Fibroblast of mammary gland (primary cell): Measurements from ENCODE around the gene AMDHD1.

ENCODE experiments used
- DNase-seq: peaks from one replicate; pipeline ENCODE4 v3.0.0-alpha.2; 2010; ENCODE audit warnings: low read depth
- H3K4me3 ChIP-seq: 2 replicates; pipeline ENCODE4 v1.5.1; 2011; ENCODE audit warnings: low read depth, mild to moderate bottlenecking, low read length, moderate library complexity; ENCODE audit not compliant: control insufficient read depth
- TF ChIP-seq, protein P1 (sequence below): conservative IDR thresholded peaks from 2 replicates; pipeline ENCODE4 v1.5.1; 2011; ENCODE audit warnings: low read depth, low read length, inconsistent platforms; ENCODE audit not compliant: control insufficient read depth, insufficient read depth

Gene AMDHD1

DNA sequence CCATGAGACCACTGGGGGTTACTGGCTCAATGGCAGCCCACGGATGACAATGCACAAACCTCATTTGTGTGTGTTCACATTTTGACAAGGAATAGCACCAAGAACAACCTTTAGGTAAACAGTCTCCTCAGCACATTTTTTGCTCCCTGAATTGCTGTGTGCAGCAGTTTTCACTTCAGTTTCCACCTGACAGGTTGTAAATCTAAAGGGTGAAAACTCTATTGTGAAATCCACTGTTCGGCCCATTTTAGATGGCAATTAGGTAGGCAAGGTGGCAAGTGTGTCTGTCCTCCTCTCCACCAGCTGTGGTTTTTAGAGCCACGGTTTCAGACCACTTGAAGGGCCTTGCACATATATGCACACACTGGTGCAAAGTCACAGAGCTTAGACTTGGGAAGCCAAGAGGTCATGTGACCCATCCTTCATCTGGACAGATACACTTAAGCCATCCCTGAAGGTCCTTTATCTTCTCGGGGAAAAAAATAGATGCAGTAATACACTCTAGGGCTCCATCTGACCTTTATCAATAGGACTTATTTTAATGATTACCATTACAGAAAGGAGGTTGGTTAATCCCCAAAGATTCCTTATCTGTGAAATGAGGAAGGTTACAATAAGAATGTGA, 29.8 kb downstream of the AMDHD1 start:
- no peak overlapping the region for H3K4me3 ChIP-seq
- TF ChIP-seq, protein P1, sequence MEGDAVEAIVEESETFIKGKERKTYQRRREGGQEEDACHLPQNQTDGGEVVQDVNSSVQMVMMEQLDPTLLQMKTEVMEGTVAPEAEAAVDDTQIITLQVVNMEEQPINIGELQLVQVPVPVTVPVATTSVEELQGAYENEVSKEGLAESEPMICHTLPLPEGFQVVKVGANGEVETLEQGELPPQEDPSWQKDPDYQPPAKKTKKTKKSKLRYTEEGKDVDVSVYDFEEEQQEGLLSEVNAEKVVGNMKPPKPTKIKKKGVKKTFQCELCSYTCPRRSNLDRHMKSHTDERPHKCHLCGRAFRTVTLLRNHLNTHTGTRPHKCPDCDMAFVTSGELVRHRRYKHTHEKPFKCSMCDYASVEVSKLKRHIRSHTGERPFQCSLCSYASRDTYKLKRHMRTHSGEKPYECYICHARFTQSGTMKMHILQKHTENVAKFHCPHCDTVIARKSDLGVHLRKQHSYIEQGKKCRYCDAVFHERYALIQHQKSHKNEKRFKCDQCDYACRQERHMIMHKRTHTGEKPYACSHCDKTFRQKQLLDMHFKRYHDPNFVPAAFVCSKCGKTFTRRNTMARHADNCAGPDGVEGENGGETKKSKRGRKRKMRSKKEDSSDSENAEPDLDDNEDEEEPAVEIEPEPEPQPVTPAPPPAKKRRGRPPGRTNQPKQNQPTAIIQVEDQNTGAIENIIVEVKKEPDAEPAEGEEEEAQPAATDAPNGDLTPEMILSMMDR, result no peak
- no peak for DNase-seq

DNA sequence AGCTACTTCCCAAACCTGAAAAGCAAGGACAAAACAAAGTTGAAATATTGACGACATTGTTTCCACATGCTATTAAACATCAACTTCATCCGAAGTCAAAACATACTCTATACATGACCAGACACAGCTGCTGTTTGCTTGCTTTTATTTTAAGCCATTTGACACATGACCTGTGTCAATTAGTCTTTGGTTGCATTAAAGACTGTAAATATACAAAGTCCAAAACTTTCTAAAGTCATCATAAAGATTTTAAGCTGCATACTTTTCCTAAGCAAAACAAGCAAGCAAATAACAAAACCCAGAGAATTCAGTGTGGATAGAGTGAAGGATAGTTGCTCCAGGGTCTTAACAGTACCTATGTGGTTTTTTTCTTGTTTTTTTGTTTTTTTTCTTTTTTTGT, 31.2 kb downstream of the AMDHD1 start:
- no peak overlapping the region for H3K4me3 ChIP-seq
- no peak for DNase-seq
- TF ChIP-seq, protein P1, result no peak

DNA sequence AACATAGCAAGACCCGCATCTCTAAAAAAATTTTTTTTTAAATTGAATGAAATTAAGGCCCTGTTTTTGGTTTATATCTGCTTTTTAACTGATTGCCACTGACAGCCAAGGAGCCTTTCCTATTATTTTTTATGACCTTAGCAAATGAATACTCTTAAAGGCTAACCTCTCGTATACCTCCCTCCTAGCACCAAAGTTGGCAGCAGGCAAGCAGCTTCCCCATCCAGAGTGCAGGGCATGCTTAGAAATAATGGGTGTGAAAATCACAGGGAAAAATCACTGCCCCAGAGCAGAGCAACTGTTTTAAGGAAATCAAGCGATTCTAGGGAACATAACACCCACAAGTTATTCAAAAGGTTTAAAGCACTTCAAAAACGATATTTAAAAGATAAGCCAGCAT, 32.4 kb downstream of the AMDHD1 start:
- DNase-seq, result no peak
- TF ChIP-seq, protein P1, result no peak

DNA sequence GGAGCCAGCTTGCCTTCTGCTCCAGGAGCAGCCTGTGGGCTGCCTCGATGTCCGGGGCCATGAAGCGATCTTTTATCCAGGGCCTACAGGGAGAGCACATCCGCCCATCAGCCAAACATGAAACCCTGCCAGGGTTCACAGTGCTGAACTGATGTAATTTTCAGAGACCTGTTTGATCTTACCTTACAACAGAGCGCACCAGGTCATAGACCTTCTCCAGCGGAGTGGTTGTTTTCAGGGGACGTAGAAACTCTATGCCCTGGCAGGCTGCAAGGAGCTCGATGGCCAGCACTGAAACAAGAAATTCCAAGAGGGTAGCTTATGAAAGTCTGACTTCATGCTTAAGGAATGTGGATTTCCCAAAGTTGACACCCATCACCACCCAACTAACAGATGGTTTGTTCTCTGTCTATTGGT, 33.3 kb downstream of the AMDHD1 start:
- DNase-seq, result peak; percentile 29
- no peak overlapping the region for H3K4me3 ChIP-seq
- TF ChIP-seq, protein P1, result no peak

More for the DNA sequence above, 32.4 kb downstream of the AMDHD1 start:
- no peak overlapping the region for H3K4me3 ChIP-seq

DNA sequence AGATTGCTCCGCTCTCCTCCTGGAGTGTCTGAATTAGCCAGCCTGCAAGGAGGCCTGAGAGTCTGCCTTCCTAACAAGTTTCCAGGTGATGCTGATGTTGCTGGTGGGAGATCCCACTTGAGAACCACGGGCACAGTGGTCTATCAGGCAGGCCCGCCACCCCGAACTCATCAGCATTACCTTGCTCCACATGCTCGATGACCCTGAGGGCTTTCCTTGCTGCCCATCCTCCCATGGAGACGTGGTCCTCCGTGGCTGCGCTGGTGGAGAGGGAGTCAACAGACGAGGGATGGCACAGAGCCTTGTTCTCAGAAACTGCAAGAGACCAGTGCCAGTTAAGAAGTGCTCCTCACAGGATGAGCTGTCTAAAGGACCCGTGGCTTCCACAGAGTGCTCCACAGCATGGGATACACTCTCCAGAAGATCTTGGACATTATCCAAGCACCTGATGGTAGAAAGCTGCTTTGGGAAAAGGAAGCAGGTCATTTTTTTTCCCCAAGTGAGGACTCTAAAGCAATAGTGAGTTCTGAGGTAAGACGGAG, 34.7 kb downstream of the AMDHD1 start:
- no peak overlapping the region for H3K4me3 ChIP-seq
- no peak for DNase-seq
- TF ChIP-seq, protein P1, result no peak

DNA sequence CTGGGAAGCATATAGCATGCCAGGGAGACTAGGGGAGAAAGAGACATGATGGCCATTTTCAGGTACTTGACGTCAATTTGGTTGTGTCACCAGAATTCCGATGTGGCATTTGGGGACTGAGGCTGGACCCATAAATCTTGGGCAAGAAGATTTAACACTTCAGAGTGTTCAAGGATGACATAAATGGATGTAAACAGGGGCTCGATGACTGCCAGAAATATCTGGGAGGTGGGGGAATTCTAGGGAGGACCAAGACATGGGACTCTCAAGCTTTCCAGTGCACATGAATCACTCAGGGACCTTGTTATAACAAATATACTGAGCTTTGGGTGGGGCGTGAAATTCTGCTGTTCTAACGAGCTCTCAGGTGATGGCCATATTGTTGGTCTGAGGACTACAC, 35.2 kb downstream of the AMDHD1 start:
- DNase-seq, result no peak
- TF ChIP-seq, protein P1, result no peak
- H3K4me3 ChIP-seq, result no peak overlapping the region
